NOMO-1 treated with DMSO at 0.1 percent for 48 hours (cell line): ENCODE data around the gene UNC5B.

Experiments
- DNase-seq: peaks from one replicate; lab custom pipeline; 2025; ENCODE audit not compliant: unreplicated experiment; lab: John Stamatoyannopoulos, UW

Gene UNC5B

GRCh38 chr10:71251319-71251718, 38.9 kb downstream of the UNC5B start:
- DNase-seq = no peak

GRCh38 chr10:71252220-71252619, 39.9 kb downstream of the UNC5B start:
- no peak for DNase-seq

- DNase-seq = no peak
Observed at GRCh38 chr10:71253981-71254818, 41.8 kb downstream of the UNC5B start.

- DNase-seq = no peak
Observed at GRCh38 chr10:71254834-71255549, 42.6 kb downstream of the UNC5B start.

- DNase-seq = no peak
Observed at GRCh38 chr10:71255550-71255807, 43.1 kb downstream of the UNC5B start.

- DNase-seq = no peak
Observed at GRCh38 chr10:71255808-71256660, 43.7 kb downstream of the UNC5B start.

GRCh38 chr10:71256661-71257318, 44.4 kb downstream of the UNC5B start:
- DNase-seq = no peak

GRCh38 chr10:71257319-71257997, 45.1 kb downstream of the UNC5B start:
- no peak for DNase-seq

GRCh38 chr10:71258046-71258445, 45.7 kb downstream of the UNC5B start:
- no peak for DNase-seq

- DNase-seq = no peak
Observed at GRCh38 chr10:71258446-71259145, 46.2 kb downstream of the UNC5B start.

- no peak for DNase-seq
Observed at GRCh38 chr10:71259282-71259681, 46.9 kb downstream of the UNC5B start.

GRCh38 chr10:71259815-71260501, 47.6 kb downstream of the UNC5B start:
- no peak for DNase-seq

- DNase-seq = no peak
Observed at GRCh38 chr10:71260622-71261325, 48.4 kb downstream of the UNC5B start.

- no peak for DNase-seq
Observed at GRCh38 chr10:71262027-71262426, 49.7 kb downstream of the UNC5B start.

GRCh38 chr10:71262817-71263216, 50.4 kb downstream of the UNC5B start:
- no peak for DNase-seq

- DNase-seq = no peak
Observed at GRCh38 chr10:71263376-71263775, 51.0 kb downstream of the UNC5B start.

- no peak for DNase-seq
Observed at GRCh38 chr10:71264345-71265200, 52.2 kb downstream of the UNC5B start.

- DNase-seq = no peak
Observed at GRCh38 chr10:71265201-71265575, 52.8 kb downstream of the UNC5B start.
